H1 (cell line): ENCODE data around the gene STAT3. TPM values are rescaled to one million over a fixed set of nuclear protein-coding genes. Genes with fewer than 3 reads are reported as not detected.

Source experiments
- EGR1 ChIP-seq: IDR thresholded peaks from 2 replicates; pipeline ENCODE4 v1.6.1; 2011; ENCODE audit warnings: low read depth, low read length, borderline replicate concordance
- HDAC6 ChIP-seq: IDR thresholded peaks from one replicate; pipeline ENCODE4 v1.7.1; 2012; ENCODE audit warnings: low read depth, mild to moderate bottlenecking, inconsistent platforms, low read length, moderate library complexity
- KDM1A ChIP-seq: fragments of 200-600, 300-600 bp; sonication (generic); IDR thresholded peaks from 2 replicates; pipeline ENCODE4 v1.7.1; 2016; ENCODE audit warnings: mild to moderate bottlenecking, low read length, borderline replicate concordance
- NANOG ChIP-seq: IDR thresholded peaks from 2 replicates; pipeline ENCODE4 v1.6.1; 2011; ENCODE audit warnings: low read length, low read depth, mild to moderate bottlenecking, inconsistent platforms; ENCODE audit not compliant: insufficient read depth, poor library complexity, severe bottlenecking
- PHF8 ChIP-seq: fragments of 200-600 bp; sonication (generic); conservative IDR thresholded peaks from 2 replicates; pipeline ENCODE4 v1.7.1; 2012; ENCODE audit warnings: low read depth, mild to moderate bottlenecking, inconsistent platforms, low read length, moderate library complexity
- POLR2A ChIP-seq, 2 experiments: IDR thresholded peaks; 1 replicate in 1 of 2; 2 replicates in 1 of 2; pipeline ENCODE4 v1.6.1; 2011; ENCODE audit warnings: low read depth in 2 of 2, low read length in 2 of 2, mild to moderate bottlenecking in 2 of 2; ENCODE audit errors: control extremely low read depth in 1 of 2
- TAF7 ChIP-seq: optimal IDR thresholded peaks from 2 replicates; pipeline ENCODE3; 2011; ENCODE audit warnings: low read depth, mild to moderate bottlenecking, inconsistent platforms, low read length, moderate library complexity, borderline replicate concordance
- TEAD4 ChIP-seq: IDR thresholded peaks from 2 replicates; pipeline ENCODE4 v1.6.1; 2012; ENCODE audit warnings: low read depth, low read length, inconsistent platforms, mixed read lengths
- polyA plus RNA-seq, 7 experiments: library from polyadenylated mRNA; depleted of rRNA in 3 of 7; stranded (reverse) in 5 of 7; unstranded in 2 of 7; fragments of >200 nt in 5 of 7; fragments of 200-250 nt in 2 of 7; gene quantifications; 1 replicate in 5 of 7; 2 replicates in 1 of 7; 4 replicates in 1 of 7; pipeline versions ENCODE4 v1.2.1 to v1.2.3, GENCODE V29; 2011 to 2013; ENCODE audit warnings: missing spikeins in 2 of 7, mixed read lengths in 2 of 7
- total RNA-seq: library from RNA; stranded (reverse); fragmentation: NEBNext Ultra II Directional; extraction: Animal tissue kit (Norgen Biotek cat#: 25700); gene quantifications from 2 replicates; pipeline ENCODE4 v1.2.1, GENCODE V29; 2021
- TF ChIP-seq, protein P1 (sequence below): fragments of 300-600 bp; sonication (generic); IDR thresholded peaks from 2 replicates; pipeline ENCODE4 v1.7.1; 2012; ENCODE audit warnings: low read length, moderate library complexity, mild to moderate bottlenecking, inconsistent platforms; ENCODE audit not compliant: insufficient replicate concordance
- TF ChIP-seq, protein P2 (sequence below): IDR thresholded peaks from 2 replicates; pipeline ENCODE4 v1.6.1; 2012; ENCODE audit warnings: inconsistent platforms

STAT3 gene
- total and polyA plus RNA-seq, 2 of the 8 experiments (the other 6 are each of a cell fraction or from before 2014, with no cell fraction given), result 38.4 to 94.1 TPM

DNA sequence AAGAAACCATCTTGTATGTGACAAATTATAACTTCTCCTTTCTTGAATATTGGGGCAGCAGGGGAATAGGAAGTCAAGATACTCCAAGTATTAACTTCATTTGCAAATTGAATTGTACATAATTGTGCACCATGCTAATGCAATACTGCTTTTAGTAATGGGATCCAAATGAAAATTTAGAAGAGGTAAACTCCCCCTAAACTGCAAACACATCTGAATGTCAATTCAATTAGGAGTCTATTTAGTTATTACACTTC, 116.5 kb downstream of the STAT3 start (continued):
- TF ChIP-seq, protein P1, sequence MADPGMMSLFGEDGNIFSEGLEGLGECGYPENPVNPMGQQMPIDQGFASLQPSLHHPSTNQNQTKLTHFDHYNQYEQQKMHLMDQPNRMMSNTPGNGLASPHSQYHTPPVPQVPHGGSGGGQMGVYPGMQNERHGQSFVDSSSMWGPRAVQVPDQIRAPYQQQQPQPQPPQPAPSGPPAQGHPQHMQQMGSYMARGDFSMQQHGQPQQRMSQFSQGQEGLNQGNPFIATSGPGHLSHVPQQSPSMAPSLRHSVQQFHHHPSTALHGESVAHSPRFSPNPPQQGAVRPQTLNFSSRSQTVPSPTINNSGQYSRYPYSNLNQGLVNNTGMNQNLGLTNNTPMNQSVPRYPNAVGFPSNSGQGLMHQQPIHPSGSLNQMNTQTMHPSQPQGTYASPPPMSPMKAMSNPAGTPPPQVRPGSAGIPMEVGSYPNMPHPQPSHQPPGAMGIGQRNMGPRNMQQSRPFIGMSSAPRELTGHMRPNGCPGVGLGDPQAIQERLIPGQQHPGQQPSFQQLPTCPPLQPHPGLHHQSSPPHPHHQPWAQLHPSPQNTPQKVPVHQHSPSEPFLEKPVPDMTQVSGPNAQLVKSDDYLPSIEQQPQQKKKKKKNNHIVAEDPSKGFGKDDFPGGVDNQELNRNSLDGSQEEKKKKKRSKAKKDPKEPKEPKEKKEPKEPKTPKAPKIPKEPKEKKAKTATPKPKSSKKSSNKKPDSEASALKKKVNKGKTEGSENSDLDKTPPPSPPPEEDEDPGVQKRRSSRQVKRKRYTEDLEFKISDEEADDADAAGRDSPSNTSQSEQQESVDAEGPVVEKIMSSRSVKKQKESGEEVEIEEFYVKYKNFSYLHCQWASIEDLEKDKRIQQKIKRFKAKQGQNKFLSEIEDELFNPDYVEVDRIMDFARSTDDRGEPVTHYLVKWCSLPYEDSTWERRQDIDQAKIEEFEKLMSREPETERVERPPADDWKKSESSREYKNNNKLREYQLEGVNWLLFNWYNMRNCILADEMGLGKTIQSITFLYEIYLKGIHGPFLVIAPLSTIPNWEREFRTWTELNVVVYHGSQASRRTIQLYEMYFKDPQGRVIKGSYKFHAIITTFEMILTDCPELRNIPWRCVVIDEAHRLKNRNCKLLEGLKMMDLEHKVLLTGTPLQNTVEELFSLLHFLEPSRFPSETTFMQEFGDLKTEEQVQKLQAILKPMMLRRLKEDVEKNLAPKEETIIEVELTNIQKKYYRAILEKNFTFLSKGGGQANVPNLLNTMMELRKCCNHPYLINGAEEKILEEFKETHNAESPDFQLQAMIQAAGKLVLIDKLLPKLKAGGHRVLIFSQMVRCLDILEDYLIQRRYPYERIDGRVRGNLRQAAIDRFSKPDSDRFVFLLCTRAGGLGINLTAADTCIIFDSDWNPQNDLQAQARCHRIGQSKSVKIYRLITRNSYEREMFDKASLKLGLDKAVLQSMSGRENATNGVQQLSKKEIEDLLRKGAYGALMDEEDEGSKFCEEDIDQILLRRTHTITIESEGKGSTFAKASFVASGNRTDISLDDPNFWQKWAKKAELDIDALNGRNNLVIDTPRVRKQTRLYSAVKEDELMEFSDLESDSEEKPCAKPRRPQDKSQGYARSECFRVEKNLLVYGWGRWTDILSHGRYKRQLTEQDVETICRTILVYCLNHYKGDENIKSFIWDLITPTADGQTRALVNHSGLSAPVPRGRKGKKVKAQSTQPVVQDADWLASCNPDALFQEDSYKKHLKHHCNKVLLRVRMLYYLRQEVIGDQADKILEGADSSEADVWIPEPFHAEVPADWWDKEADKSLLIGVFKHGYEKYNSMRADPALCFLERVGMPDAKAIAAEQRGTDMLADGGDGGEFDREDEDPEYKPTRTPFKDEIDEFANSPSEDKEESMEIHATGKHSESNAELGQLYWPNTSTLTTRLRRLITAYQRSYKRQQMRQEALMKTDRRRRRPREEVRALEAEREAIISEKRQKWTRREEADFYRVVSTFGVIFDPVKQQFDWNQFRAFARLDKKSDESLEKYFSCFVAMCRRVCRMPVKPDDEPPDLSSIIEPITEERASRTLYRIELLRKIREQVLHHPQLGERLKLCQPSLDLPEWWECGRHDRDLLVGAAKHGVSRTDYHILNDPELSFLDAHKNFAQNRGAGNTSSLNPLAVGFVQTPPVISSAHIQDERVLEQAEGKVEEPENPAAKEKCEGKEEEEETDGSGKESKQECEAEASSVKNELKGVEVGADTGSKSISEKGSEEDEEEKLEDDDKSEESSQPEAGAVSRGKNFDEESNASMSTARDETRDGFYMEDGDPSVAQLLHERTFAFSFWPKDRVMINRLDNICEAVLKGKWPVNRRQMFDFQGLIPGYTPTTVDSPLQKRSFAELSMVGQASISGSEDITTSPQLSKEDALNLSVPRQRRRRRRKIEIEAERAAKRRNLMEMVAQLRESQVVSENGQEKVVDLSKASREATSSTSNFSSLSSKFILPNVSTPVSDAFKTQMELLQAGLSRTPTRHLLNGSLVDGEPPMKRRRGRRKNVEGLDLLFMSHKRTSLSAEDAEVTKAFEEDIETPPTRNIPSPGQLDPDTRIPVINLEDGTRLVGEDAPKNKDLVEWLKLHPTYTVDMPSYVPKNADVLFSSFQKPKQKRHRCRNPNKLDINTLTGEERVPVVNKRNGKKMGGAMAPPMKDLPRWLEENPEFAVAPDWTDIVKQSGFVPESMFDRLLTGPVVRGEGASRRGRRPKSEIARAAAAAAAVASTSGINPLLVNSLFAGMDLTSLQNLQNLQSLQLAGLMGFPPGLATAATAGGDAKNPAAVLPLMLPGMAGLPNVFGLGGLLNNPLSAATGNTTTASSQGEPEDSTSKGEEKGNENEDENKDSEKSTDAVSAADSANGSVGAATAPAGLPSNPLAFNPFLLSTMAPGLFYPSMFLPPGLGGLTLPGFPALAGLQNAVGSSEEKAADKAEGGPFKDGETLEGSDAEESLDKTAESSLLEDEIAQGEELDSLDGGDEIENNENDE, result no peak
- TF ChIP-seq, protein P2, sequence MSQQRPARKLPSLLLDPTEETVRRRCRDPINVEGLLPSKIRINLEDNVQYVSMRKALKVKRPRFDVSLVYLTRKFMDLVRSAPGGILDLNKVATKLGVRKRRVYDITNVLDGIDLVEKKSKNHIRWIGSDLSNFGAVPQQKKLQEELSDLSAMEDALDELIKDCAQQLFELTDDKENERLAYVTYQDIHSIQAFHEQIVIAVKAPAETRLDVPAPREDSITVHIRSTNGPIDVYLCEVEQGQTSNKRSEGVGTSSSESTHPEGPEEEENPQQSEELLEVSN, result no peak
- no peak for TF ChIP-seq EGR1
- no peak for TF ChIP-seq TAF7
- TF ChIP-seq PHF8, result no peak
- no peak for TF ChIP-seq TEAD4
- no peak for TF ChIP-seq HDAC6
- TF ChIP-seq POLR2A (IDR thresholded peaks at IDR 0.05; ENCODE audit: control extremely low read depth in 1 of 2, low read depth in 2 of 2, low read length in 2 of 2), result no peak
- no peak for TF ChIP-seq NANOG
- TF ChIP-seq KDM1A, result no peak
